ENCODE data around the gene ZFP90.

Gene ZFP90

GRCh38 chr16:68504066-68504465 lies 35.0 kb upstream of the ZFP90 start:
- H3K9me3 ChIP-seq: no peaks in the 10 kb centered on the region
- TF ChIP-seq CTCF (IDR thresholded peaks at IDR 0.05; ENCODE audit: low read depth, low read length): no peak
- H3K36me3 ChIP-seq: no peaks in the 10 kb centered on the region
- H3K27me3 ChIP-seq: no peaks in the 10 kb centered on the region; the same call in 1 of the 2 replicates
- 0 out of 2 replicates have a peak, but pooled peaks cover 1% of the 10 kb centered on the region for H3K4me1 ChIP-seq
- H3K4me3 ChIP-seq (ENCODE audit: low read depth, low read length): no peak overlapping the region
- no peak for DNase-seq

- no peak for TF ChIP-seq CTCF (IDR thresholded peaks at IDR 0.05; ENCODE audit: low read depth, low read length)
Observed at GRCh38 chr16:68506331-68507053, 32.6 kb upstream of the ZFP90 start.

GRCh38 chr16:68508013-68508412 lies 31.1 kb upstream of the ZFP90 start:
- H3K4me3 ChIP-seq (ENCODE audit: low read depth, low read length): no peak overlapping the region
- no peaks in the 10 kb centered on the region for H3K9me3 ChIP-seq
- no peaks in the 10 kb centered on the region for H3K36me3 ChIP-seq
- peaks cover 2% of the 10 kb centered on the region; the same call in 1 of the 2 replicates for H3K4me1 ChIP-seq
- DNase-seq: no peak
- no peaks in the 10 kb centered on the region; the same call in 1 of the 2 replicates for H3K27me3 ChIP-seq
- no peak for TF ChIP-seq CTCF (IDR thresholded peaks at IDR 0.05; ENCODE audit: low read depth, low read length)

More at GRCh38 chr16:68506331-68507053, 32.6 kb upstream of the ZFP90 start:
- H3K27me3 ChIP-seq: no peaks in the 10 kb centered on the region; the same call in 1 of the 2 replicates
- no peak overlapping the region for H3K4me3 ChIP-seq (ENCODE audit: low read depth, low read length)
- no peaks in the 10 kb centered on the region for H3K36me3 ChIP-seq
- no peaks in the 10 kb centered on the region for H3K9me3 ChIP-seq
- H3K4me1 ChIP-seq: no peaks in the 10 kb centered on the region
- no peak for DNase-seq

GRCh38 chr16:68508641-68509240 lies 30.4 kb upstream of the ZFP90 start:
- Histone ChIP-seq H3K27me3 (no peaks in the 10 kb centered on the region; the same call in 1 of the 2 replicates), H3K4me3 (ENCODE audit: low read depth, low read length) (no peak overlapping the region), H3K36me3 (no peaks in the 10 kb centered on the region), H3K9me3 (no peaks in the 10 kb centered on the region), H3K4me1 (peaks cover 2% of the 10 kb centered on the region; the same call in 1 of the 2 replicates)
- DNase-seq: no peak
- TF ChIP-seq CTCF (IDR thresholded peaks at IDR 0.05; ENCODE audit: low read depth, low read length): no peak

- no peaks in the 10 kb centered on the region; the same call in 1 of the 2 replicates for H3K27me3 ChIP-seq
- DNase-seq: no peak
- no peaks in the 10 kb centered on the region for H3K36me3 ChIP-seq
- no peaks in the 10 kb centered on the region for H3K9me3 ChIP-seq
- no peak for TF ChIP-seq CTCF (IDR thresholded peaks at IDR 0.05; ENCODE audit: low read depth, low read length)
- H3K4me3 ChIP-seq (ENCODE audit: low read depth, low read length): no peak overlapping the region
- peaks cover 2% of the 10 kb centered on the region; the same call in 1 of the 2 replicates for H3K4me1 ChIP-seq
Observed at GRCh38 chr16:68509381-68509780, 29.7 kb upstream of the ZFP90 start.

GRCh38 chr16:68510775-68511174 lies 28.3 kb upstream of the ZFP90 start:
- no peak for TF ChIP-seq CTCF (IDR thresholded peaks at IDR 0.05; ENCODE audit: low read depth, low read length)

More at GRCh38 chr16:68510775-68511174, 28.3 kb upstream of the ZFP90 start:
- H3K27me3 ChIP-seq: no peaks in the 10 kb centered on the region; the same call in 1 of the 2 replicates
- peaks cover 2% of the 10 kb centered on the region; the same call in 1 of the 2 replicates for H3K4me1 ChIP-seq
- H3K4me3 ChIP-seq (ENCODE audit: low read depth, low read length): no peak overlapping the region
- no peaks in the 10 kb centered on the region for H3K9me3 ChIP-seq
- no peaks in the 10 kb centered on the region for H3K36me3 ChIP-seq
- no peak for DNase-seq
